ENCODE results near the gene SLC26A2. TPM values are rescaled to one million over a fixed set of nuclear protein-coding genes. Genes with fewer than 3 reads are reported as not detected.

Gene SLC26A2
- total and polyA plus RNA-seq, 2 of the 8 experiments (the other 6 are each of a cell fraction or from before 2014, with no cell fraction given), result 3.7 to 11.4 TPM

- no peak overlapping the region for H3K4me2 ChIP-seq (ENCODE audit: insufficient read depth in 1 of 2, low read depth in 2 of 2, low read length in 2 of 2)
- H2AK5ac ChIP-seq (ENCODE audit: low read depth, low read length), result no peak overlapping the region
- no peaks in the 10 kb centered on the region for H3K79me2 ChIP-seq (ENCODE audit: control insufficient read depth in 1 of 2, insufficient read depth in 2 of 2, low read length in 2 of 2)
- H2BK120ac ChIP-seq (replicated peaks; ENCODE audit: low read depth, low read length), result no peak overlapping the region
- no peaks in the 10 kb centered on the region for H3K79me1 ChIP-seq (ENCODE audit: low read depth, low read length)
- H3K9ac ChIP-seq (replicated peaks in 1 of 4; ENCODE audit: extremely low read depth in 1 of 4, low read depth in 3 of 4, low read length in 3 of 4), result no peak overlapping the region
- H3K4ac ChIP-seq (replicated peaks; ENCODE audit: insufficient read length, low read depth, low read length), result no peak overlapping the region
- WGBS, 2 experiments (ENCODE audit: extremely low coverage in 1 of 2, insufficient coverage in 1 of 2, insufficient read length in 1 of 2, insufficient replicate concordance in 2 of 2, low coverage in 1 of 2, low lambda C conversion rate in 2 of 2, missing lambda C conversion rate in 1 of 2), result 78% methylated on average over 4 of the region's 4 CpGs; no CpG with 5 or more reads in 1 of the 2 experiments
- no peaks in the 10 kb centered on the region for H3K9me3 ChIP-seq (ENCODE audit: insufficient read depth in 2 of 2, low read depth in 1 of 2, low read length in 1 of 2)
- H2BK5ac ChIP-seq (ENCODE audit: low read depth, low read length), result no peak overlapping the region
- H3K14ac ChIP-seq (ENCODE audit: insufficient read length), result no peak overlapping the region
- no peak overlapping the region for H3K18ac ChIP-seq (ENCODE audit: extremely low read depth, low read length)
- DNase-seq (ENCODE audit: low read depth in 1 of 2, low spot score in 2 of 2), result no peak
- H2AFZ ChIP-seq (ENCODE audit: low read length), result no peak overlapping the region
- H3K27ac ChIP-seq (ENCODE audit: low read depth, low read length), result no peak overlapping the region
- H3K4me1 ChIP-seq (replicated peaks in 1 of 4; ENCODE audit: control insufficient read depth in 3 of 4, insufficient read depth in 4 of 4, low read length in 3 of 4), result no peaks in the 10 kb centered on the region
- TF ChIP-seq RFX5 (IDR thresholded peaks at IDR 0.05; ENCODE audit: borderline replicate concordance, low read depth, low read length), result no peak
- no peak overlapping the region for H4K8ac ChIP-seq (ENCODE audit: extremely low read depth, insufficient read depth, low read length)
- FAIRE-seq, result no peak
- ChIA-PET CTCF (ENCODE audit: partially characterized antibody) (interaction anchor here (1.8 to 2.5 kb wide), 2 partner anchors 12 to 15 kb away, joined by 8 to 10 read pairs; no protein-coding TSS in a partner anchor), POLR2A (ENCODE audit: partially characterized antibody) (interaction anchor here (1.0 kb wide), 1 partner anchor 24 kb away, joined by 3 read pairs; no protein-coding TSS in a partner anchor)
- no peak overlapping the region for H4K91ac ChIP-seq (replicated peaks; ENCODE audit: insufficient read length, low read length)
- no peak overlapping the region for H3K56ac ChIP-seq (replicated peaks; ENCODE audit: insufficient read length, low read depth, low read length)
- H2BK20ac ChIP-seq (ENCODE audit: low read length), result no peak overlapping the region
- H4K5ac ChIP-seq (ENCODE audit: insufficient read length, low read depth, low read length), result no peak overlapping the region
- H2BK15ac ChIP-seq (ENCODE audit: low read length), result no peak overlapping the region
- H3K36me3 ChIP-seq (ENCODE audit: control insufficient read depth in 2 of 4, insufficient read depth in 4 of 4, low read length in 3 of 4), result peaks cover 18 to 79% (median 61%) of the 10 kb centered on the region in 4 experiments
- H3K27me3 ChIP-seq (replicated peaks in 1 of 4; ENCODE audit: control insufficient read depth in 3 of 4, extremely low read depth in 1 of 4, insufficient read depth in 3 of 4, low read length in 3 of 4), result no peaks in the 10 kb centered on the region
- H3K23ac ChIP-seq (ENCODE audit: insufficient read length), result no peak overlapping the region
- H4K20me1 ChIP-seq (replicated peaks in 1 of 2; ENCODE audit: control insufficient read depth in 1 of 2, insufficient read depth in 2 of 2, low read length in 2 of 2), result peaks cover 0 to 4% of the 10 kb centered on the region in 2 experiments
- no peak overlapping the region for H3K4me3 ChIP-seq (ENCODE audit: extremely low read depth in 1 of 4, insufficient read depth in 2 of 4, low read depth in 3 of 4, low read length in 4 of 4)
- H2BK12ac ChIP-seq (ENCODE audit: low read depth, low read length), result no peak overlapping the region
- no peaks in the 10 kb centered on the region for H3K23me2 ChIP-seq (ENCODE audit: low read depth, low read length)
Measured at GRCh38 chr5:150033334-150033733, 72.8 kb downstream of the SLC26A2 start.
